ENCODE data around the gene MPZL3.
"Not testable (repeated sequence)": the region's sequence is repeated elsewhere in the genome, so short reads cannot be mapped to it uniquely, and the experiment has no call there.

The MPZL3 gene

DNA sequence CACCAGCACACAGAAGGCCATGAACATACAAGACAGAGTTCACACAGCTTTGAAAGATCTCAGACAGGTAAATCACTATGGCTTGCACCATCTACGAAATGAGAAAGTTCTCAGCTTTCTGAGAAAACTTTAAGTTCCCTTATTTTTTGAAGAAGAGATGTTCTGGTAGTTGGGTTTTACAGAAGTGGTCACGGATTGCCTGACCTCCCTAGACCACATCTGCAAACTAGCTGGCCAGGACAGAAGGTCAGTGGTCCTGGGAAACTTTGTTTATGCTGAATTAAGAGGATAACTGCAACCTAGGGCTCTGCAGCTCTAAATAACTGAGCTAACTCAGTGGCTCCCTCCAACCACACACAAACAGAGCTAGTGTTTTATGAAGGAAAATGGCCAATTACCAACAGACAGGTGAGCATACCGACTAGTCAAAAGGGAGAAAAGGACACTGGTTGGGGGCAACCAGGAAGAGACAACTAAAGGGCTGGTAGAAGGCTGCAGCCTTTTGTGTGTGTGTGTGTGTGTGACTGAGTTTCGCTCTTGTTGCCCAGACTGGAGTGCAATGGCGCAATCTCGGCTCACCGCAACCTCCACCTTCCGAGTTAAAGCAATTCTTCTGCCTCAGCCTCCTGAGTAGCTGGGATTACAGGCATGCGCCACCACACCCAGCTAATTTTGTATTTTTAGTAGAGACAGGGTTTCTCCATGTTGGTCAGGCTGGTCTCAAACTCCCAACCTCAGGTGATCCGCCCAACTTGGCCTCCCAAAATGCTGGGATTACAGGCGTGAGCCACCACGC is 67.2 kb downstream of the MPZL3 start:
- DNase-seq (ENCODE audit: low spot score): no peak

- not testable (repeated sequence) for DNase-seq (ENCODE audit: low spot score)
Measured at GRCh38 chr11:118183691-118184090, 68.5 kb downstream of the MPZL3 start.

DNA sequence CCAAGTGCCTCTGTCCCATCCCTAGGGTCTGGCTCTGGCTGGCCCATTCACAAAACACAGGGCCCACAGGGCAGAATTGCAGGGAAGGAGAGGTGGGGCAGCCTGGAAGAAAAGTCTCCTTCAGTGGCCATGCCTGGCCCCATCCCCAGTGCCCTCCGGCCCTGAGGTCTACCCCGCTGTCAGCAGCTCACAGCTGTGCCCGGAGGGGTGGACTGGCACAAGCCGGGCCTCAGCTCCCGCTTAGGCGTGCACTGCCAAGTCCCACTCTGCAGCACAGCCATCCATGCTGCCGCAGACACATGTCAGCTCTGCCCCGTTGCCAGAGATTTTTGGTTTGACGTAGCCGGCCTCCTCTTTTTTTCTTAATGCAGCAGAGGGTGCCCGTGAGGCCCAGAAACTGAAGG is 71.9 kb downstream of the MPZL3 start:
- DNase-seq (ENCODE audit: low spot score): no peak

- DNase-seq (ENCODE audit: low spot score): no peak
Measured at GRCh38 chr11:118176778-118177134, 75.4 kb downstream of the MPZL3 start.
